OCI-LY3 (cell line): ENCODE results near the gene RREB1.

Experiments used
- H2AFZ ChIP-seq: fragments of 200-600, 300-600 bp; shearing (Covaris generic); 2 replicates; pipeline ENCODE4 v1.6.0; 2014; ENCODE audit warnings: antibody characterized with exemption, low read depth, low read length
- H3K27ac ChIP-seq: fragments of 200-600, 300-600 bp; sonication (generic); 2 replicates; pipeline ENCODE4 v1.5.1; 2014; ENCODE audit warnings: mild to moderate bottlenecking, low read length, moderate library complexity, mixed read lengths
- H3K27me3 ChIP-seq: fragments of 200-600, 300-600 bp; sonication (generic); 2 replicates; pipeline ENCODE4 v1.6.1; 2014; ENCODE audit warnings: low read depth, low read length, mixed read lengths
- H3K36me3 ChIP-seq: fragments of 200-600, 300-600 bp; sonication (generic); replicated peaks from 2 replicates; pipeline ENCODE3; 2014; ENCODE audit warnings: low read depth, low read length, mixed read lengths
- H3K4me1 ChIP-seq: fragments of 300-600, 200-600 bp; sonication (generic); 2 replicates; pipeline ENCODE4 v1.6.1; 2014; ENCODE audit warnings: low read length, mixed read lengths
- H3K4me2 ChIP-seq: fragments of 200-600, 300-600 bp; sonication (generic); 2 replicates; pipeline ENCODE4 v1.6.1; 2014; ENCODE audit warnings: low read length, mixed read lengths
- H3K4me3 ChIP-seq: fragments of 300-600, 200-600 bp; sonication (generic); 2 replicates; pipeline ENCODE4 v1.5.1; 2014; ENCODE audit warnings: antibody characterized with exemption, mild to moderate bottlenecking, low read length, moderate library complexity
- H3K79me2 ChIP-seq: fragments of 300-600, 200-600 bp; shearing (Covaris generic); 2 replicates; pipeline ENCODE4 v1.6.1; 2014; ENCODE audit warnings: mild to moderate bottlenecking, low read length, mixed read lengths
- H3K9ac ChIP-seq: fragments of 300-600, 200-600 bp; shearing (Covaris generic); 2 replicates; pipeline ENCODE4 v1.6.0; 2014; ENCODE audit warnings: mild to moderate bottlenecking, low read length, moderate library complexity
- H3K9me3 ChIP-seq: fragments of 200-600, 300-600 bp; shearing (Covaris generic); 2 replicates; pipeline ENCODE4 v1.6.1; 2014; ENCODE audit warnings: low read length, mixed read lengths; ENCODE audit not compliant: insufficient read depth
- H4K20me1 ChIP-seq: fragments of 200-600, 300-600 bp; sonication (generic); 2 replicates; pipeline ENCODE4 v1.6.1; 2016; ENCODE audit warnings: low read length, mixed read lengths; ENCODE audit not compliant: insufficient read depth
- EZH2phosphoT487 ChIP-seq: fragments of 200-600 bp; shearing (Covaris generic); IDR thresholded peaks from 2 replicates; pipeline ENCODE4 v1.6.1; 2018; ENCODE audit warnings: antibody characterized with exemption, mixed run types, low read depth
- TF ChIP-seq, protein P1 (sequence below): fragments of 200-600, 300-600 bp; sonication (generic); IDR thresholded peaks from 2 replicates; pipeline ENCODE4 v1.5.1; 2014; ENCODE audit warnings: antibody characterized with exemption, low read length, low read depth

The RREB1 gene

DNA sequence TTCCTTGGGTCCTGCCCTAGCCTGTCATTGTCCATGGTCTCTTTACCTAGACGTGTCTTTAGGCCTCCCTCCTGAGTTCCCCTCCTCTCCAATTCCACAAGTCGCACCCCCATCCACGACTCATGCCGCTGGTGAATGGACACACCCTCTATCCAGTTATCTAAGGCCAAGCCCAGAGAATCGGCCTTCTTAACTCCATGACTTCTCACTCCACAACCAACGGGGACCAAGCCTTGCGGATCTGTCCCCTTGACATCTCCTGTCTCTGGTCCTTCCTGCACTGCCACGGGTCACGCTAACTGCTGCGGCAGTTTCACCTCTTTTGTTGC is 7.0 kb upstream of the RREB1 start:
- no peaks in the 10 kb centered on the region for H3K9me3 ChIP-seq
- no peaks in the 10 kb centered on the region for H3K79me2 ChIP-seq
- TF ChIP-seq, protein P1, sequence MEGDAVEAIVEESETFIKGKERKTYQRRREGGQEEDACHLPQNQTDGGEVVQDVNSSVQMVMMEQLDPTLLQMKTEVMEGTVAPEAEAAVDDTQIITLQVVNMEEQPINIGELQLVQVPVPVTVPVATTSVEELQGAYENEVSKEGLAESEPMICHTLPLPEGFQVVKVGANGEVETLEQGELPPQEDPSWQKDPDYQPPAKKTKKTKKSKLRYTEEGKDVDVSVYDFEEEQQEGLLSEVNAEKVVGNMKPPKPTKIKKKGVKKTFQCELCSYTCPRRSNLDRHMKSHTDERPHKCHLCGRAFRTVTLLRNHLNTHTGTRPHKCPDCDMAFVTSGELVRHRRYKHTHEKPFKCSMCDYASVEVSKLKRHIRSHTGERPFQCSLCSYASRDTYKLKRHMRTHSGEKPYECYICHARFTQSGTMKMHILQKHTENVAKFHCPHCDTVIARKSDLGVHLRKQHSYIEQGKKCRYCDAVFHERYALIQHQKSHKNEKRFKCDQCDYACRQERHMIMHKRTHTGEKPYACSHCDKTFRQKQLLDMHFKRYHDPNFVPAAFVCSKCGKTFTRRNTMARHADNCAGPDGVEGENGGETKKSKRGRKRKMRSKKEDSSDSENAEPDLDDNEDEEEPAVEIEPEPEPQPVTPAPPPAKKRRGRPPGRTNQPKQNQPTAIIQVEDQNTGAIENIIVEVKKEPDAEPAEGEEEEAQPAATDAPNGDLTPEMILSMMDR, result no peak
- no peak for TF ChIP-seq EZH2phosphoT487
- H2AFZ ChIP-seq, result no peak overlapping the region
- no peak overlapping the region for H3K4me2 ChIP-seq
- H3K4me3 ChIP-seq, result no peak overlapping the region
- H3K27me3 ChIP-seq, result no peaks in the 10 kb centered on the region
- H3K4me1 ChIP-seq, result peaks cover 9% of the 10 kb centered on the region
- H3K36me3 ChIP-seq, result no peaks in the 10 kb centered on the region
- no peak overlapping the region for H3K27ac ChIP-seq
- H3K9ac ChIP-seq, result no peak overlapping the region
- no peaks in the 10 kb centered on the region for H4K20me1 ChIP-seq

DNA sequence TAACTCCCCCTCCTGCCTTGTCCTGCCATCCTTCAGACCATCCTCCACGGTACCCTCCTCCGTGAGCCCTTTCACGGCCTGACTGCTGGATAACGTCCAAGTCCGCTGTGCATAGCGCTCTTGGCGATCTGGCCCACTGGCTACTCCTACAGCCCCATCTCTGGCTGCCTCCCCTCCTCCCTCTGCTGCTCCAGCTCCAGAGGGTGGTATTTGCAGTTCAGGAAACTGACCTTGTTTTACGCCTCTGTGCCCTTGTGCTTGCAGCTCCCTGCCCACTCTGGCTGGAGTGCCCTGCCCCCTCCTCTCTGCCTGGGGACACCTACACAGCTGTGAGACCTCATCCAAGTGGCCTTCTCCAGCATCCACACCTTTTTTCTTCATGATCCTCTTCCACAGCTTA is 6.5 kb upstream of the RREB1 start:
- Histone ChIP-seq H3K9ac (no peak overlapping the region), H3K4me1 (peaks cover 13% of the 10 kb centered on the region), H3K4me2 (no peak overlapping the region), H3K9me3 (no peaks in the 10 kb centered on the region), H3K27ac (no peak overlapping the region), H2AFZ (no peak overlapping the region), H3K36me3 (no peaks in the 10 kb centered on the region), H3K79me2 (no peaks in the 10 kb centered on the region), H4K20me1 (no peaks in the 10 kb centered on the region), H3K4me3 (no peak overlapping the region), H3K27me3 (no peaks in the 10 kb centered on the region)
- TF ChIP-seq EZH2phosphoT487, result no peak
- TF ChIP-seq, protein P1, result no peak

DNA sequence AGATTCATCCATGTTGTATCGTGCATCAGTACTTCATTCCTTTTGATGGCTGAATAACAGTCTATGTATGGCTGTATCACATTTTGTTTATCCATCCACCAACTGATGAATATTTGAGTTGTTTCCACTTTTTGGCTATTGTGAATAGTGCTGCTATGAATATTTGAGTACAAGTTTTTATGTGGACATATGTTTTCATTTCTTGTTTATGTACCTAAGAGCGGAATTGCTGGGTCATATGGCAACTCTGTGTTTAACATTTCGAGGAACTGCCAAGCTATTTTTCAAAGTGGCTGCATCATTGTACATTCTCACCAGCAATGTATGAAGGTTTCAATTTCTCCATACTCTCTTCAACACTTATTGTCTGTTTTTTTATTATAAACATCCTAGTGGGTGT is 3.0 kb upstream of the RREB1 start:
- Histone ChIP-seq H3K4me3 (no peak overlapping the region), H3K79me2 (peaks cover 23% of the 10 kb centered on the region), H3K4me1 (peaks cover 17% of the 10 kb centered on the region), H3K27ac (no peak overlapping the region), H3K27me3 (no peaks in the 10 kb centered on the region), H3K4me2 (no peak overlapping the region), H3K9me3 (no peaks in the 10 kb centered on the region), H2AFZ (no peak overlapping the region), H3K9ac (no peak overlapping the region), H3K36me3 (no peaks in the 10 kb centered on the region), H4K20me1 (peaks cover 3% of the 10 kb centered on the region; the same call in 1 of the 2 replicates)
- no peak for TF ChIP-seq EZH2phosphoT487
- TF ChIP-seq, protein P1, result no peak

DNA sequence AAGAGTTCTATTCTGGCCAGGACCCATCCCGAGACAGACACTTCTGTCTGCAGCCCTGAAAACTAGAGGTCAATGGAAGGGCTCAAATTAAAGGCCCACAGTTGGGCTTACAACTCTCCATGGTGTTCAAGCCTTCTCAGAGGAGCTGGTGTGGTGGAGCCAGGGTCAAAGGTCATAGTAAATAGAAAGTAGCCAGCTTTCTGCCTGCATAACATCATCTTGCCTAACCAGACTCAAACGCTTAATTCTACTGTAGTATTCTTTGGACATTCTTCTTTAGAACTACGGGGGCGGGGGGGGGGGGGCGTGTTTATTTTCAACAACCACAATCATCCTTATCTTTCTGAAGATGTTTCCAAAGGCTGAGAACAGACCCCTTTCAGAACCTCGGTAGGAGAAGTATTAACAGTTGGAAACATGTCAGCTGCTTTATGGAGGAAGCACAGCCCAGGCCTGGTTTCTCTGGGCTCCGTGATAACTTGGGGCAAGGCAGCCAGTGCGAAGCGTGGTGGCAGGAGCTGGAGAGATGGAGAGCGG is 1.5 kb upstream of the RREB1 start:
- Histone ChIP-seq H3K4me2 (peak overlapping the region; percentile 86), H3K9me3 (no peaks in the 10 kb centered on the region), H4K20me1 (peaks cover 18% of the 10 kb centered on the region), H3K36me3 (peaks cover 6% of the 10 kb centered on the region), H3K9ac (peak overlapping the region; percentile 99), H2AFZ (0 out of 2 replicates have a peak overlapping the region, but pooled peaks have one; percentile 40), H3K4me1 (peaks cover 24% of the 10 kb centered on the region), H3K79me2 (peaks cover 38% of the 10 kb centered on the region), H3K27ac (peak overlapping the region; percentile 82; the same call in 1 of the 2 replicates), H3K27me3 (no peaks in the 10 kb centered on the region), H3K4me3 (peak overlapping the region; percentile 100)
- TF ChIP-seq, protein P1, result no peak
- no peak for TF ChIP-seq EZH2phosphoT487
